Right cardiac atrium (tissue), 5 donors: ENCODE results near the gene ADORA1. TPM values are rescaled to one million over a fixed set of nuclear protein-coding genes. Genes with fewer than 3 reads are reported as not detected.

Experiments used
- ATAC-seq, 2 donors: fragments of 200-7000 bp; cut with Tn5 transposase; one replicate each; pipeline versions ENCODE4 v1.8.0 to v1.9.1; 2020; ENCODE audit warnings: moderate library complexity in 2 of 2, mild to moderate bottlenecking in 1 of 2
- DNase-seq, 3 donors: peaks; one replicate each; pipeline ENCODE4 v3.0.0-alpha.2; 2020
- H3K27ac ChIP-seq: one replicate; pipeline ENCODE4 v1.5.1; 2013; ENCODE audit warnings: mild to moderate bottlenecking, low read length, control low read depth, moderate library complexity
- H3K27me3 ChIP-seq: one replicate; pipeline ENCODE4 v1.6.1; 2013; ENCODE audit not compliant: control insufficient read depth, insufficient read depth
- H3K4me1 ChIP-seq: one replicate; pipeline ENCODE4 v1.6.1; 2013; ENCODE audit warnings: low read length; ENCODE audit not compliant: control insufficient read depth, insufficient read depth
- H3K4me3 ChIP-seq: one replicate; pipeline ENCODE4 v1.5.1; 2013; ENCODE audit warnings: low read length, control low read depth
- H3K9me3 ChIP-seq: one replicate; pipeline ENCODE4 v1.6.1; 2013; ENCODE audit warnings: low read length; ENCODE audit not compliant: control insufficient read depth
- WGBS: extraction: QIAGEN DNeasy Blood & Tissue Kit; methylation state at CpG from one replicate; pipeline ENCODE4 v1.1.7; 2013; 5-methylcytosine and 5-hydroxymethylcytosine counted together
- intact Hi-C, 4 donors: fragments of 100-400 bp; cut with DNase I; formaldehyde crosslinking; loops; one replicate each; pipeline versions ENCODE4 v1.11.0 to v1.14.0; 2022 to 2023
- polyA plus RNA-seq: library from polyadenylated mRNA; stranded (reverse); fragments of 200-250 nt; gene quantifications from one replicate; pipeline ENCODE4 v1.2.3, GENCODE V29; 2013
- total RNA-seq, 4 donors: library from RNA; stranded (reverse); fragmentation: NEBNext Ultra II Directional; extraction: Animal tissue kit (Norgen Biotek cat#: 25700); gene quantifications; one replicate each; pipeline ENCODE4 v1.2.1, GENCODE V29; 2021
- donor health status: healthy with polysubstance abuse.
- donor health status: DM: no; HTN: yes; CAD: no.
- donor health status: DM: no; HTN: no; CAD: no.
- donor health status: DM: no; HTN: yes; CAD: no; lungs with severe emphysema.
- donor health status: DM: yes; HTN: yes; CAD: no.

ADORA1 gene
- total and polyA plus RNA-seq, 5 donors, result 14.8 to 32.9 (median 23.5) TPM

GRCh38 chr1:203124546-203125317, 2.8 kb upstream of the ADORA1 start:
- Histone ChIP-seq H3K4me1 (peaks cover 1% of the 10 kb centered on the region), H3K27ac (no peak overlapping the region), H3K27me3 (no peaks in the 10 kb centered on the region), H3K9me3 (no peaks in the 10 kb centered on the region), H3K4me3 (no peak overlapping the region)
- intact Hi-C loops, result loop anchor here in 1 of 4 donors (5.0 kb wide), 1 partner anchor 48 kb away; no protein-coding TSS in a partner anchor
- WGBS, result 52% methylated on average over 5 of the region's 5 CpGs
- ATAC-seq, result no peak
- DNase-seq, result no peak

- H3K27ac ChIP-seq, result no peak overlapping the region
- no peak for DNase-seq
- no peak for ATAC-seq
- intact Hi-C loops, result no loop called here
- H3K27me3 ChIP-seq, result no peaks in the 10 kb centered on the region
- 25% methylated on average over 8 of the region's 8 CpGs for WGBS
- H3K9me3 ChIP-seq, result no peaks in the 10 kb centered on the region
- H3K4me1 ChIP-seq, result peaks cover 1% of the 10 kb centered on the region
- H3K4me3 ChIP-seq, result no peak overlapping the region
Measured at GRCh38 chr1:203126151-203126865, 1.2 kb upstream of the ADORA1 start.

DNA sequence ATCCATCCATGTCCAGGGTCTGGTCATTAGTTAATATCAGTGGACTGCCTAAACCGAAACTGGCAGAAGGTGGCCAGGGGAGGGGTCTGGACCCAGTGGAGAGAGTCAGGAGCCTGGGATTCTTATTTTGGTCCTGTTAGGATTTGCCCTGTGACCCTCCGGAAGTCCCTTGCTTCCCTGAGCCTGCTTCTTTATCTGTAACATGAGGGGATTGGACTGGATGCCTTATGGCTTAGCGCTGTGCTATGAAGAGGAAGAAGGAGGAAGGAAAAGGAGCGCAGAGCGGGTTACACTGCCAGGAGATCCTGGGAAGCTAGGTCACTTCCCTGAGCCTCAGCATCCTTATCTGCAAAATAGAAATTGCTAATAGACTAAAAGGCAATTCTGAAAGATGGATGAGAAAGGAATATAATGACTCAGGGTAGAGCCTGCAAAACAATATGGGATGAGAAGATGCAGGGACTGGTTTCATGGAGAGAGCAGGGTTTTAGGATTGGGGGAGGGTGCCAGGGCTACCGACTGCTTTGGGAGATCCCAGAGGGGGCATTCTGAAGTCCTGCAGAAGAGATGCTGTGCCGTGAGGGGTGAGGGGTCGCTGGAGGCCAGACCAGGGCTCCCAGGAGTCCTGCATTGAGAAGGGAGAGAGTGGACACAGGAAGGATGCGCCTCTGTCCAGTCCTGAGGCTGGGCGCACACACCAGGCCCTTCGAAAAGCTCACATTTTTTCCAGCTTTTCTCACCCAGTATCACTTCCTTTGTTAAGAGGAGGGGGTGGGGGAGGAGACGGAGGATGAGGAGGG, 460 bp upstream of the ADORA1 start:
- DNase-seq, result no peak
- Histone ChIP-seq H3K27me3 (no peaks in the 10 kb centered on the region), H3K9me3 (no peaks in the 10 kb centered on the region), H3K4me1 (peaks cover 4% of the 10 kb centered on the region), H3K27ac (peak overlapping the region; percentile 50), H3K4me3 (peak overlapping the region; percentile 42)
- WGBS, result 13% methylated on average over 12 of the region's 12 CpGs
- ATAC-seq, result no peak
- intact Hi-C loops, result no loop called here

DNA sequence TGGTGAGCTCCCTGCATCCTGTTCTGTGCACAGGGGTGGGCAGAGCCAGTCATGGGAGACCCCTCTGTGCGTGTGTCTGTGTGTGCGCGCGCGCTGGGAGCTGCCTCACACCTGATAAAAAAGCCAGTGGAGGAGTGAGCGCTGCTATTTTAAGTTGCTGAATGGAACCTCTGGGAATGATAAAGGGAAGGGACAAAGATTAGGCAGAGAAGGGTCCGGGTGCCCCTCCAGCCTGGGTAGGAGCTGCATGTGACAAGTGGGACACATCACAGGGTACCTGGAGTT, 847 bp downstream of the ADORA1 start:
- H3K27me3 ChIP-seq, result no peaks in the 10 kb centered on the region
- ATAC-seq (no peak), DNase-seq (no peak)
- H3K9me3 ChIP-seq, result no peaks in the 10 kb centered on the region
- peak overlapping the region; percentile 42 for H3K4me3 ChIP-seq
- intact Hi-C loops, result no loop called here
- peaks cover 4% of the 10 kb centered on the region for H3K4me1 ChIP-seq
- WGBS, result 24% methylated on average over 7 of the region's 7 CpGs
- peak overlapping the region; percentile 37 for H3K27ac ChIP-seq

DNA sequence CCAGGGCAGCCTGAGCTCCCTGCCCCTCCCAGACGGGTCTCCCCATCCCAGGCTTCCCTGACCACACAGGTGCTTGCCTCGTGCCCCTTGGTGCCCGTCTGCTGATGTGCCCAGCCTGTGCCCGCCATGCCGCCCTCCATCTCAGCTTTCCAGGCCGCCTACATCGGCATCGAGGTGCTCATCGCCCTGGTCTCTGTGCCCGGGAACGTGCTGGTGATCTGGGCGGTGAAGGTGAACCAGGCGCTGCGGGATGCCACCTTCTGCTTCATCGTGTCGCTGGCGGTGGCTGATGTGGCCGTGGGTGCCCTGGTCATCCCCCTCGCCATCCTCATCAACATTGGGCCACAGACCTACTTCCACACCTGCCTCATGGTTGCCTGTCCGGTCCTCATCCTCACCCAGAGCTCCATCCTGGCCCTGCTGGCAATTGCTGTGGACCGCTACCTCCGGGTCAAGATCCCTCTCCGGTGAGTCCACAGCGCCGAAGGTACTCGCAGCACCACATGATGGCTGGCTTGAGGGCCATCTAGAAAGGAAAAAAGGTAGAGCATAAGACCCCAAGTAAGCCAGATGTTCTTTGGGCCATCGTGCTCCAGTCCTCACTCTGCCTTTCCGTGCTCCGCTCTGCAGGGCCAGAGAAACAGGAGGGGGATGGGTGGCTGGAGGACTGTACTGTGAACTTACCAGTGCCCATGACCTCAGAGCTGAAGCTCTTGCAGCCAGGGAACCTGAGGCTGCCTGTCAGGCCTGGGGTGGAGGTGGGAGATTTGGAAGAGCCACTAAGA, 1.4 kb downstream of the ADORA1 start:
- ATAC-seq (no peak), DNase-seq (no peak)
- WGBS, result 76% methylated on average over 29 of the region's 29 CpGs
- H3K4me1 ChIP-seq, result peaks cover 4% of the 10 kb centered on the region
- intact Hi-C loops, result no loop called here
- no peaks in the 10 kb centered on the region for H3K9me3 ChIP-seq
- H3K27me3 ChIP-seq, result no peaks in the 10 kb centered on the region
- H3K4me3 ChIP-seq, result no peak overlapping the region
- H3K27ac ChIP-seq, result peak overlapping the region; percentile 37

GRCh38 chr1:203129501-203130231, 2.1 kb downstream of the ADORA1 start:
- Histone ChIP-seq H3K4me1 (peaks cover 6% of the 10 kb centered on the region), H3K27me3 (no peaks in the 10 kb centered on the region), H3K4me3 (no peak overlapping the region), H3K9me3 (no peaks in the 10 kb centered on the region), H3K27ac (peak overlapping the region; percentile 84)
- WGBS, result 35% methylated on average over 7 of the region's 7 CpGs
- DNase-seq (peak; percentile 66 to 86 (median 86)), ATAC-seq (peak; percentile 38 to 62)
- intact Hi-C loops, result no loop called here

- H3K27ac ChIP-seq, result peak overlapping the region; percentile 84
- peaks cover 4% of the 10 kb centered on the region for H3K4me1 ChIP-seq
- no peaks in the 10 kb centered on the region for H3K9me3 ChIP-seq
- no peaks in the 10 kb centered on the region for H3K27me3 ChIP-seq
- 51% methylated on average over 3 of the region's 3 CpGs for WGBS
- DNase-seq (no peak), ATAC-seq (no peak)
- no peak overlapping the region for H3K4me3 ChIP-seq
- intact Hi-C loops, result no loop called here
Measured at GRCh38 chr1:203130358-203130985, 2.9 kb downstream of the ADORA1 start.

GRCh38 chr1:203131548-203132200, 4.1 kb downstream of the ADORA1 start:
- 76% methylated on average over 9 of the region's 9 CpGs for WGBS
- DNase-seq, result no peak
- peaks cover 7% of the 10 kb centered on the region for H3K4me1 ChIP-seq
- ATAC-seq, result no peak
- H3K9me3 ChIP-seq, result no peaks in the 10 kb centered on the region
- intact Hi-C loops, result no loop called here
- no peaks in the 10 kb centered on the region for H3K27me3 ChIP-seq
- no peak overlapping the region for H3K4me3 ChIP-seq
- peak overlapping the region; percentile 32 for H3K27ac ChIP-seq

DNA sequence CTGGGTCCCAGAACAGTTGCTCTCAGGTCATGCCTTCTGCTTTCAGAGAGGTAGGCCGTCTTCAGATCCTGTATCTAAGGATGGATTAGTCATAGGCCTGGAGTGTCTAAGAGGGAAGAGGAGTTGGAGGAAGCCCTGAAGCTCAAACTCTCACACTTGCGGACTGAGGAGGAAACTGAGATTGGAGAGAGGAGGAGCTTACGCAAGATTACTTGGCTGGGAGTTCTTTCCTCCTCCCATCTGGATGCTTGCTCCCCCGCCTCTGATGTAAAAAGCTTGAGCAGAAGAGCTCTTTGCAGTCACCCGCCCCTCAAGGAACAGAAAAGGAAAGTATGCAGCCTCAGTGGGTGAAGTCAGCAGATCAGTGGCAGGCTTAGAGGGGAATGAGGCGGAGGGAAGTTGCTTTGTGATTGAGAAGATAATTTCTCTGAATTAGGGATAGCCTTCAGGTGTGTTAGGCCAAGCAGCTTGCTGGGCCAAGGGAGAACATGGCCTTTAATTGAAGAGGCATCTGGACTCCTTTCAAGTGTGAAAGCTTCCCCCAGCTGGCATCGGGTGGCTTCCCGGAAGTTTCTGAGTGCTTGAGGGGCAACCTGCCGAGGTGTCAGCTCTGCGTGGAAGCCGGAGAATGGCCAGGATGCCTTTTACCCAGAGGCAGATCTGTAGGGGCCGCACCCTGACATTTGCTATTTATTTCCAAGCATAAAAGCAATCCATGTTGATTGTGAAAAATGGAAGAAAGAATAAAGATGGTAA, 6.6 kb downstream of the ADORA1 start:
- H3K27ac ChIP-seq, result no peak overlapping the region
- intact Hi-C loops, result no loop called here
- ATAC-seq, result peak; percentile 10 to 12
- H3K27me3 ChIP-seq, result no peaks in the 10 kb centered on the region
- no peaks in the 10 kb centered on the region for H3K9me3 ChIP-seq
- WGBS, result 55% methylated on average over 12 of the region's 12 CpGs
- no peak for DNase-seq
- peaks cover 7% of the 10 kb centered on the region for H3K4me1 ChIP-seq
- H3K4me3 ChIP-seq, result no peak overlapping the region
